SU-DHL-6 (cell line): ENCODE data around the gene SLC5A6.

Source experiments
- CTCF ChIP-seq: fragments of 200-600 bp; sonication (generic); IDR thresholded peaks from one replicate; pipeline ENCODE4 v1.5.1; 2017; ENCODE audit warnings: antibody characterized with exemption, mild to moderate bottlenecking, low read length, moderate library complexity; ENCODE audit not compliant: insufficient read depth, poor library complexity, severe bottlenecking
- EZH2phosphoT487 ChIP-seq: fragments of 200-600 bp; sonication (generic), shearing (Covaris generic); conservative IDR thresholded peaks from 2 replicates; pipeline ENCODE4 v1.6.1; 2018; ENCODE audit warnings: mild to moderate bottlenecking, antibody characterized with exemption, low read length, moderate library complexity, mixed read lengths

DNA sequence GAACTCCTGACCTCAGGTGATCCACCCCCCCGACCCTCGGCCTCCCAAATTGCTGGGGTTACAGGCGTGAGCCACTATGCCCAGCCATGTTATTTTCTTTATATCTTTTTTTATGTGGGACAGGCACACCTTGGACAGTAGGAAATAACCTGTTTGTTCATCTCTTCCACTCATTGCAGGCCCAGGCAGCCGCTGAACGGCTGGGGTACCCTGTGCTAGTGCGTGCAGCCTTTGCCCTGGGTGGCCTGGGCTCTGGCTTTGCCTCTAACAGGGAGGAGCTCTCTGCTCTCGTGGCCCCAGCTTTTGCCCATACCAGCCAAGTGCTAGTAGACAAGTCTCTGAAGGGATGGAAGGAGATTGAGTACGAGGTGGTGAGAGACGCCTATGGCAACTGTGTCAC is 13.5 kb upstream of the SLC5A6 start:
- no peak for TF ChIP-seq CTCF
- TF ChIP-seq EZH2phosphoT487 = no peak
